Activated naive CD4-positive, alpha-beta T cell treated with anti-CD3 and anti-CD28 coated beads, Interleukin-2, amount 10 ng/mL, durations not matched to agents 7 days and 5 days (primary cell): ENCODE data around the gene CPT1B.

ENCODE experiments used
- CTCF ChIA-PET: fragments of 350-600 bp; sonication (Branson Sonifier 250); formaldehyde crosslinking; loops from one replicate; lab custom pipeline; 2021; ENCODE audit warnings: antibody characterized with exemption; lab: Charles Lee
- DNase-seq: peaks from one replicate; pipeline ENCODE4 v3.0.0-alpha.2; 2020
- H3K27ac Mint-ChIP-seq: one replicate; pipeline ENCODE4 v1.8.0; 2021; ENCODE audit warnings: mild to moderate bottlenecking, moderate library complexity, mixed read lengths
- H3K27me3 Mint-ChIP-seq: one replicate; pipeline ENCODE4 v1.8.0; 2021; ENCODE audit warnings: mild to moderate bottlenecking, mixed read lengths
- H3K36me3 Mint-ChIP-seq: one replicate; pipeline ENCODE4 v1.8.0; 2021; ENCODE audit warnings: mixed read lengths
- H3K4me1 Mint-ChIP-seq: one replicate; pipeline ENCODE4 v1.8.0; 2021; ENCODE audit warnings: mixed read lengths
- H3K4me3 Mint-ChIP-seq: one replicate; pipeline ENCODE4 v1.8.0; 2021; ENCODE audit warnings: mild to moderate bottlenecking, moderate library complexity, mixed read lengths
- H3K9me3 Mint-ChIP-seq: one replicate; pipeline ENCODE4 v1.8.0; 2021; ENCODE audit warnings: mixed read lengths

Gene CPT1B

DNA sequence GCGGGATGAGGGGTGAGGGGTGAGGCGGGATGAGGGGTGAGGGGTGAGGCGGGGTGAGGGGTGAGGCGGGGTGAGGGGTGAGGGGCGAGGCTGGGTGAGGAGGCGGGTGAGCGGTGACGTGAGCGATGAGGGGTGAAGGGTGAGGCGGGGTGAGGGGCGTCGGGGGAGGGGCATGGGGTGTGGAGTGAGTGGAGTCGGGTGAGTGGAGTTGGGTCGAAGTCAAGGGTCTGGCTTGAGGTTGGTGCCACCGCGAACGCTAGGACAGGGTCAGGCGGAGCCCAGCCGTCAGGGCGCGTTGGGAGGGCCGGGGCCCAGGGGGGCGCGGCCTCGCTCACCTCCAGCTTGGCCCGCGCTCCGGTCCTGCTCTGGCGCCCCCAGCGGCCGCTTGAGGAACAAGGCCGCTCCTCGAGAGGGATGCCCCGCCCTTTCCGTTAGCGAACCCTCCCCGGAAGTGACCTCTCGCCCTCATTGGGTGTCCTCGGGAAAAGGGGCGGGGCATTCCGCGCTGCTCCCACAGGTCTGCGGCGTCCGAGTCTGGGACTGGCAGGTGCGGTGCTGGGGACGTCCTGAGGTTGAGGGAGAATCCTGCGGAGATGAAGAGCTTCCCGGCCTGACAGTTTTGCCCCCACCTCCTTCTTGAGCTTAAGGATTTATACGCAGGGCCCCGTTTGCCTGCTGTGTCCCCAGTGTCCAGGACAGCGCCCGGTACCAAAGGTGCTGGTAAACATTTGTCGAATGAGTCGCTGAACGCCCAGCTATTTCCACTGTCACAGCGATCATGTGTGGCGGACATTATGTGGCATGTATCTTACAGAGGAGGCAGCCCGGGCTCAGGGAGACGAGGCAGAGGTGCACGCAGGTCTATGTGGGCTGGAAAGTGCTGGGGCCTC lies 15.5 kb downstream of the CPT1B start, which contains the start of gene SYCE3:
Gene SYCE3 (minus strand): TSS at position 397 of the 890 bp plus-strand sequence. CDS start 6,514 bp downstream, outside the sequence.
- peak within 1 kb of the TSS; percentile 83 for H3K4me3 Mint-ChIP-seq
- no peaks in the 10 kb centered on the region for H3K9me3 Mint-ChIP-seq
- H3K36me3 Mint-ChIP-seq = peaks cover 1% of the 10 kb centered on the region
- H3K27ac Mint-ChIP-seq = peak within 1 kb of the TSS; percentile 83
- peaks cover 66% of the 10 kb centered on the region for H3K27me3 Mint-ChIP-seq
- CTCF ChIA-PET = interaction anchor here (0.7 to 4.3 kb wide), 13 partner anchors 10 to 55 kb away, joined by 3 to 28 read pairs (median 3); partner anchors contain the start of genes CPT1B, KLHDC7B, LMF2 and NCAPH2
- H3K4me1 Mint-ChIP-seq = peaks cover 22% of the 10 kb centered on the region
- DNase-seq = peak; percentile 98

DNA sequence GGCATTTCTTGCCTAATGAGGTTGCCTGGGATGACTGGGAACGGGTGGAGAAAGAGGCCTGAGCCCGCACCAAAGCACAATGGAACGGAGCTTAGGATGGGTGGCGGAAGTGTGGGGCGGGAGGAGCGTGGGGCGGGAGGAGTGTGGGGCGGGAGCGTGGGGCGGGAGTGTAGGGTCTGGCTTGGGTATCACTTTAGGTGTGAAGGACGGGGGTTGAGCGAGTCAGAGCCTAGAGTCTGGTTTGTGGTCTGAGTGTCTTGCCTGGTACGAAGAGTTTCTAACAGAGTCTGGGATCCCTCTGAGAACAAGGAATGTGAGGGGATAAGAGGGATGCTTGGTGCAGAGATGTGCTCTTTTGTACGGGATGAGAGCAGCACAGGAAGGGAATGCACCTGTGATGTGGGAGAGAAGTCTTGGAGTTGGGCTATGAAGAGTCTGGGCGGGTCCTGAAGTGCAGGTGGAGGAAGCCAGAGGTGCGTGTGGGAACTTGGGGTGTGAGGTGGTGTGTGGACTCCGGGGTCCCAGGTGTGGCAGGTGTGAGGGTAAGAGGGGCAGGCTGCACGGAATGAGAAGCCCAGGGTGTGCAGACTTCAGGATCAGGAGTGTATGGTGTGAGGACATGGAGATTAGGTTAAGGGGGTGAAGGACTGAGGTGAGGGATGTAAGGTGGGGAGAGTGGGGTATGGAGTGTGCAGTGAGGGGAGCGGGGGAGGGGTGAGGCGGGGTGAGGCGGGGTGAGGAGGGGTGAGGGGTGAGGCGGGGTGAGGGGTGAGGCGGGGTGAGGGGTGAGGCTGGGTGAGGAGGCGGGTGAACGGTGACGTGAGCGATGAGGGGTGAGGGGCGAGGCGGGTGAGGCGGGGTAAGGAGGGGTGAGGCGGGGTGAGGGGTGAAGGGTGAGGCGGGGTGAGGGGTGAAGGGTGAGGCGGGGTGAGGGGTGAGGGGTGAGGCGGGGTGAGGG lies 16.5 kb downstream of the CPT1B start:
- H3K36me3 Mint-ChIP-seq = no peaks in the 10 kb centered on the region
- DNase-seq = no peak
- peaks cover 68% of the 10 kb centered on the region for H3K27me3 Mint-ChIP-seq
- CTCF ChIA-PET = no interaction called here
- peak overlapping the region; percentile 51 for H3K4me3 Mint-ChIP-seq
- H3K9me3 Mint-ChIP-seq = no peaks in the 10 kb centered on the region
- peak overlapping the region; percentile 83 for H3K27ac Mint-ChIP-seq
- peaks cover 22% of the 10 kb centered on the region for H3K4me1 Mint-ChIP-seq

DNA sequence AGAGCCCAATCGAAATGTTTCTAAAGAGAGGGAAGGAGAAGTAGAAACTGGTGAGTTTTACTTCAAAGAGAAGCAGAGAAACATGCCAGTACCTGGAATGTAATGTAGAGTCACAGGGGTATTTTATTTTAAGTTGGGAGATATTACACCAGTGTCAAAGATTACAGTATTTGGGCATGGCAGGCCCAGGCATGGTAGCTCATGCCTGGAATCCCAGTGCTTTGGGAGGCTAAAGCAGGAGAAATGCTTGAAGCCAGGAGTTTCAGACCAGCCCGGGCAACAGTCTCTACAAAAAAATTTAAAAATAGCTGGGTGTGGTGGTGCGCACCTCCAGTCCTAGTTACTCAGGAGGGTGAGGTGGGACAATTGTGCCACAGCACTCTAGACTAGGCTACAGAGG lies 18.2 kb downstream of the CPT1B start:
- H3K9me3 Mint-ChIP-seq = no peaks in the 10 kb centered on the region
- peaks cover 73% of the 10 kb centered on the region for H3K27me3 Mint-ChIP-seq
- no peaks in the 10 kb centered on the region for H3K36me3 Mint-ChIP-seq
- H3K4me1 Mint-ChIP-seq = peaks cover 22% of the 10 kb centered on the region
- H3K27ac Mint-ChIP-seq = no peak overlapping the region
- CTCF ChIA-PET = interaction anchor here (0.6 to 1.8 kb wide), 2 partner anchors 12 to 144 kb away, joined by 3 to 6 read pairs; no protein-coding TSS in a partner anchor
- DNase-seq = no peak
- no peak overlapping the region for H3K4me3 Mint-ChIP-seq

DNA sequence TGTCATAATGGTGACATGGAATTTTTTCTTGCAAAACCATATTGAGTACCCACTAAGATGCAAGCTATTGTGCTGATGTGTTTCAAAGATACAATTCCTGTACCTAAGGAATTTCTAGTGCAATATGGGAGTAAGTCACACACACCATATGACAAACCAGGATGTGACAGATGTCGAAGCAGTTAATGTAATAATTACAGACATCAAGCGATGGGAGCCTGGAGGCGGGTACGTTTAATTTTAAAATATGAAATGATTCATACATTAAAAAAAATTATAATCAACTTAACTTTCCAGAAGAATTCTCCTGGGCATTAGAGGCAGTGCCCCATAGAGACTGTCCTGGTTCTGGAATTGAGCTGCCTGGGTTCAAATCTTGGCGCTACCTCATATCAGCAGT lies 21.5 kb downstream of the CPT1B start:
- Mint-ChIP-seq H3K27ac (no peak overlapping the region), H3K4me3 (no peak overlapping the region), H3K4me1 (peaks cover 8% of the 10 kb centered on the region), H3K36me3 (no peaks in the 10 kb centered on the region), H3K9me3 (no peaks in the 10 kb centered on the region), H3K27me3 (peaks cover 48% of the 10 kb centered on the region)
- DNase-seq = no peak
- CTCF ChIA-PET = no interaction called here

DNA sequence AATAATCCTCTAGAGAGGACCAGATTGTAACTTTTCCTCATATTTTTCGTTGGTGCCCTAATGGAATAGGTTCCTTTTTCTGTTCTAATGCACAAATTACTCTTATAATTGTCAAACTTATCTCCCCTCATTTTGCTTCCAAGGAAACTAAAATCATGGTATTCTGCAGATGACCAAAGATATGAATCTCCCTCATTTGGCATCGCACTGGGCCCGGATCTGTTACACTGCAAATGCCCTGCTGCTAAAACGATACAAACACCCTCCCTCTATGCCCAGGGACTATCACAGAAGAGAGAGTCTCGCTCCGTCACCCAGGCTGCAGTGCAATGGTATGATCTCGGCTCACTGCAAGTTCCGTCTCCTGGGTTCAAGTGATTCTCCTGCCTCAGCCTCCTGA lies 24.9 kb downstream of the CPT1B start:
- Mint-ChIP-seq H3K9me3 (no peaks in the 10 kb centered on the region), H3K27me3 (peaks cover 20% of the 10 kb centered on the region), H3K27ac (no peak overlapping the region), H3K4me3 (no peak overlapping the region), H3K36me3 (peaks cover 1% of the 10 kb centered on the region), H3K4me1 (peaks cover 18% of the 10 kb centered on the region)
- CTCF ChIA-PET = interaction anchor here (1.4 kb wide), 1 partner anchor 68 kb away, joined by 5 read pairs; no protein-coding TSS in a partner anchor
- DNase-seq = no peak

GRCh38 chr22:50551160-50551752 lies 27.0 kb downstream of the CPT1B start:
- H3K27me3 Mint-ChIP-seq = peaks cover 11% of the 10 kb centered on the region
- peaks cover 1% of the 10 kb centered on the region for H3K36me3 Mint-ChIP-seq

GRCh38 chr22:50550395-50550794 lies 27.8 kb downstream of the CPT1B start:
- Mint-ChIP-seq H3K27ac (peak overlapping the region; percentile 56), H3K9me3 (no peaks in the 10 kb centered on the region), H3K4me3 (peak overlapping the region; percentile 41), H3K27me3 (peaks cover 2% of the 10 kb centered on the region), H3K4me1 (peaks cover 32% of the 10 kb centered on the region), H3K36me3 (peaks cover 1% of the 10 kb centered on the region)
- CTCF ChIA-PET = interaction anchor here (1.1 kb wide), 1 partner anchor 12 kb away, joined by 3 read pairs; the partner anchor contains the start of gene SYCE3
- no peak for DNase-seq

More at GRCh38 chr22:50551160-50551752, 27.0 kb downstream of the CPT1B start:
- H3K9me3 Mint-ChIP-seq = no peaks in the 10 kb centered on the region
- H3K4me3 Mint-ChIP-seq = peak overlapping the region; percentile 7
- CTCF ChIA-PET = interaction anchor here (1.1 kb wide), 1 partner anchor 12 kb away, joined by 3 read pairs; the partner anchor contains the start of gene SYCE3
- DNase-seq = no peak
- H3K27ac Mint-ChIP-seq = no peak overlapping the region
- H3K4me1 Mint-ChIP-seq = peaks cover 24% of the 10 kb centered on the region

GRCh38 chr22:50548921-50549790 lies 29.1 kb downstream of the CPT1B start:
- CTCF ChIA-PET = interaction anchor here (0.8 to 2.1 kb wide), 6 partner anchors 10 to 72 kb away, joined by 3 to 8 read pairs (median 6); partner anchors contain the start of gene SYCE3
- H3K36me3 Mint-ChIP-seq = peaks cover 1% of the 10 kb centered on the region
- peak overlapping the region; percentile 87 for H3K27ac Mint-ChIP-seq
- peak overlapping the region; percentile 75 for H3K4me3 Mint-ChIP-seq
- peaks cover 45% of the 10 kb centered on the region for H3K4me1 Mint-ChIP-seq
- no peaks in the 10 kb centered on the region for H3K9me3 Mint-ChIP-seq
- no peak for DNase-seq
- H3K27me3 Mint-ChIP-seq = no peaks in the 10 kb centered on the region

DNA sequence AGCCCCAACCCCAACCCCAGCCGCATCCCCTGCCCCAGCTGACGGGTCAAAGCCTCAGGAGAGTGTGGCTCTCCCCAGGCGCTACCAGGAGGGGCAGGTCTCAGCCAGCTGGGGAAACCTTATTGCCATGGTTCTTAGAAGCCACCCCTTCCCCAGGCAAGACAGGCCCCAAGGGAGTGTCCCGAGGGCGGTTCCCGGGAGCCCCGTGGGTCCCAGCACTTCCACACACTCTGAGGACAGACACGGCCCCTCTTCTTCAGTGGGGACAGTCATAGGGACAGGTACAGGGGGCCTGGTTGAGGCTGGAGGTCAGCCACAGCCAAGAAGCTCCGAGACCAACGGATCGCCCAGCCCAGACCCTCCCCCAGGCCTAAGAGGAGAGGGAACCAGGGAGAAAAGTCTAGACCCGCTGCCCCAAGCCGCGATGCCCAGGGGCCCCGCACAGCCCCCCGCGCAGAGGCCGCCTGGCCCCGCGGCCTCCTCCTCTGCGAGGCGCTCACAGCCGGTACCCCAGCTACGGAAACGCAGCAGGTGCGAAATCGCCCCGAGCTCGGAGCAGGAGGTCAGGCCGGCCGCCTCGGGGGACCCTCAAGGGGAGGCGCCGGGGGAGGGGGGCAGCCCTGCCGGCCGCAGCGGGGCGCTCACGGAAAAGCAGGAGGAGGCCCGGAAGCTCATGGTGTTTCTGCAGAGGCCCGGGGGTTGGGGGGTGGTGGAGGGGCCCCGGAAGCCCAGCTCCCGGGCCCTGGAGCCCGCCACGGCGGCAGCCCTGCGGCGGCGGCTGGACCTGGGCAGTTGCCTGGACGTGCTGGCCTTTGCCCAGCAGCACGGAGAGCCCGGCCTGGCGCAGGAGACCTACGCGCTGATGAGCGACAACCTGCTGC lies 29.9 kb downstream of the CPT1B start:
- CTCF ChIA-PET = interaction anchor here (0.8 to 2.1 kb wide), 7 partner anchors 9 to 73 kb away, joined by 3 to 9 read pairs (median 6); partner anchors contain the start of genes SCO2 and SYCE3
- DNase-seq = peak; percentile 80

DNA sequence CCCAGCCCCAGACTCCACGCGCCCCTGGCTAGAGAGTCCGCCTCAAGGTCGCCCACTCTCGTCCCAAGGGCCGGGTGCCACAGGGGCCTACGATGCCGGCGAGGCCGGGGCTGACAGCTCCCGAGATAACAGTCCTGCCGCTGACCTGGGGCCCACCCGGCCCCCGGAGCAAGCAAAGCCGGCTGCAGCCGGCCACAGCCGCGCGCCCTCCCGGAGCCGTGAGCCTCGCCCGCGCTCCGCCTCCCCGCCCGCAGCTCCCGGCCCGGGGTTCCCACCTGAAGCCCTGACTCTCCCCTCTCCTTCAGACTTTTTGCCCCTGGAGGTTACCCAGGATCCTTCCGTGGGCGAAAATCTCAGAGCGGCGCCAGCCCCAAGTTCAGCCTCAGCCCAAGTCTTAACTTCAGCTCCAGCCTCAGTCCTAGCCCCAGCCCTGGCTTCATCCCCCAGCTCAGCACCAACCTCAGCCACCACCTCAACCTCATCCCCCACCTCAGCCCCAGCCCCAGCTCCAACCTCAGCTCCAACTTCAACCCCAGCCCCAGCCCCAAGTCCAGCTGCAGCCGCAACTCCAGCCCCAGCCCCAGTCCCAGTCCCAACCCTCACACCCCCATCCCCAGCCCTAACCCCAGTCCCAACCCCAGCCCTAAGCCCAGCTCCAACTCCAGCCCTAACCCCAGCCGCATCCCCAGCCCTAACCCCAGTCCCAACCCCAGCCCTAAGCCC lies 30.8 kb downstream of the CPT1B start:
- CTCF ChIA-PET = interaction anchor here (0.9 to 2.1 kb wide), 5 partner anchors 8 to 74 kb away, joined by 3 to 9 read pairs (median 7); partner anchors contain the start of gene SCO2
- H3K4me3 Mint-ChIP-seq = no peak overlapping the region
- no peaks in the 10 kb centered on the region for H3K27me3 Mint-ChIP-seq
- H3K4me1 Mint-ChIP-seq = peaks cover 48% of the 10 kb centered on the region
- H3K27ac Mint-ChIP-seq = no peak overlapping the region
- H3K36me3 Mint-ChIP-seq = peaks cover 1% of the 10 kb centered on the region
- DNase-seq = no peak
- no peaks in the 10 kb centered on the region for H3K9me3 Mint-ChIP-seq

More for the DNA sequence above, 29.9 kb downstream of the CPT1B start:
- peaks cover 45% of the 10 kb centered on the region for H3K4me1 Mint-ChIP-seq
- H3K36me3 Mint-ChIP-seq = peaks cover 1% of the 10 kb centered on the region
- H3K27me3 Mint-ChIP-seq = no peaks in the 10 kb centered on the region
- H3K4me3 Mint-ChIP-seq = peak overlapping the region; percentile 62
- H3K9me3 Mint-ChIP-seq = no peaks in the 10 kb centered on the region
- peak overlapping the region; percentile 81 for H3K27ac Mint-ChIP-seq
